Loucy (cell line): ENCODE measurements around the gene OR5A2.

Source experiments
- H2AFZ ChIP-seq: fragments of 200-600 bp; sonication (generic); 2 replicates; pipeline ENCODE4 v1.6.0; 2016; ENCODE audit warnings: antibody characterized with exemption, mild to moderate bottlenecking, low read length, moderate library complexity
- H3F3A ChIP-seq: fragments of 200-600 bp; 2 replicates; pipeline ENCODE4 v1.6.0; 2016; ENCODE audit warnings: antibody characterized with exemption, low read depth, mild to moderate bottlenecking
- H3K27me3 ChIP-seq: fragments of 200-600 bp; sonication (generic); 2 replicates; pipeline ENCODE4 v1.6.1; 2014; ENCODE audit warnings: low read length, mild to moderate bottlenecking; ENCODE audit not compliant: insufficient read depth, poor library complexity, severe bottlenecking
- H3K36me3 ChIP-seq: fragments of 200-600 bp; sonication (generic); 2 replicates; pipeline ENCODE4 v1.6.1; 2016; ENCODE audit warnings: low read length; ENCODE audit not compliant: insufficient read depth
- H3K4me1 ChIP-seq: fragments of 200-600 bp; sonication (generic); 2 replicates; pipeline ENCODE4 v1.5.1; 2014; ENCODE audit warnings: low read length, mild to moderate bottlenecking; ENCODE audit not compliant: insufficient read depth, poor library complexity, severe bottlenecking
- H3K4me2 ChIP-seq: fragments of 200-600 bp; sonication (generic); 2 replicates; pipeline ENCODE4 v1.6.0; 2014; ENCODE audit warnings: antibody characterized with exemption, low read length, low read depth, mild to moderate bottlenecking; ENCODE audit not compliant: poor library complexity, severe bottlenecking
- H3K4me3 ChIP-seq: fragments of 200-600 bp; sonication (generic); 2 replicates; pipeline ENCODE4 v1.5.1; 2014; ENCODE audit warnings: low read length, mild to moderate bottlenecking, mixed read lengths; ENCODE audit not compliant: poor library complexity, severe bottlenecking
- H3K79me2 ChIP-seq: fragments of 200-600 bp; sonication (generic); 2 replicates; pipeline ENCODE4 v1.6.1; 2014; ENCODE audit warnings: low read length; ENCODE audit not compliant: insufficient read depth
- H3K9ac ChIP-seq: fragments of 200-600 bp; sonication (generic); 2 replicates; pipeline ENCODE4 v1.6.0; 2014; ENCODE audit warnings: mild to moderate bottlenecking, low read depth, low read length, moderate library complexity; ENCODE audit not compliant: poor library complexity, severe bottlenecking
- H3K9me2 ChIP-seq: fragments of 200-600 bp; sonication (generic); replicated peaks from 2 replicates; pipeline ENCODE4 v1.6.1; 2016; ENCODE audit warnings: low read depth, low read length, mixed read lengths
- H3K9me3 ChIP-seq: fragments of 200-600 bp; sonication (generic); 2 replicates; pipeline ENCODE4 v1.6.1; 2014; ENCODE audit warnings: mild to moderate bottlenecking, antibody characterized with exemption, low read length, low read depth; ENCODE audit not compliant: insufficient read depth
- H4K20me1 ChIP-seq: fragments of 200-600 bp; sonication (generic); 2 replicates; pipeline ENCODE4 v1.6.0; 2014; ENCODE audit warnings: antibody characterized with exemption, low read length, mild to moderate bottlenecking; ENCODE audit not compliant: insufficient read depth, poor library complexity, severe bottlenecking
- EZH2phosphoT487 ChIP-seq: fragments of 200-600 bp; IDR thresholded peaks from 2 replicates; pipeline ENCODE4 v1.6.1; 2018; ENCODE audit warnings: antibody characterized with exemption, mild to moderate bottlenecking, moderate library complexity, borderline replicate concordance
- TF ChIP-seq, protein P1 (sequence below): fragments of 200-600 bp; sonication (generic); conservative IDR thresholded peaks from 2 replicates; pipeline ENCODE4 v1.5.1; 2014; ENCODE audit warnings: mild to moderate bottlenecking, antibody characterized with exemption, low read length

The OR5A2 gene

GRCh38 chr11:59416613-59417012 lies 9.6 kb downstream of the OR5A2 start:
- H3F3A ChIP-seq, result no peaks in the 10 kb centered on the region
- no peaks in the 10 kb centered on the region for H4K20me1 ChIP-seq
- no peak overlapping the region for H3K4me3 ChIP-seq
- TF ChIP-seq, protein P1, sequence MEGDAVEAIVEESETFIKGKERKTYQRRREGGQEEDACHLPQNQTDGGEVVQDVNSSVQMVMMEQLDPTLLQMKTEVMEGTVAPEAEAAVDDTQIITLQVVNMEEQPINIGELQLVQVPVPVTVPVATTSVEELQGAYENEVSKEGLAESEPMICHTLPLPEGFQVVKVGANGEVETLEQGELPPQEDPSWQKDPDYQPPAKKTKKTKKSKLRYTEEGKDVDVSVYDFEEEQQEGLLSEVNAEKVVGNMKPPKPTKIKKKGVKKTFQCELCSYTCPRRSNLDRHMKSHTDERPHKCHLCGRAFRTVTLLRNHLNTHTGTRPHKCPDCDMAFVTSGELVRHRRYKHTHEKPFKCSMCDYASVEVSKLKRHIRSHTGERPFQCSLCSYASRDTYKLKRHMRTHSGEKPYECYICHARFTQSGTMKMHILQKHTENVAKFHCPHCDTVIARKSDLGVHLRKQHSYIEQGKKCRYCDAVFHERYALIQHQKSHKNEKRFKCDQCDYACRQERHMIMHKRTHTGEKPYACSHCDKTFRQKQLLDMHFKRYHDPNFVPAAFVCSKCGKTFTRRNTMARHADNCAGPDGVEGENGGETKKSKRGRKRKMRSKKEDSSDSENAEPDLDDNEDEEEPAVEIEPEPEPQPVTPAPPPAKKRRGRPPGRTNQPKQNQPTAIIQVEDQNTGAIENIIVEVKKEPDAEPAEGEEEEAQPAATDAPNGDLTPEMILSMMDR, result no peak
- no peak for TF ChIP-seq EZH2phosphoT487
- H3K36me3 ChIP-seq, result no peaks in the 10 kb centered on the region
- no peaks in the 10 kb centered on the region for H3K4me1 ChIP-seq
- no peak overlapping the region for H3K9ac ChIP-seq
- no peaks in the 10 kb centered on the region for H3K9me2 ChIP-seq
- H3K27me3 ChIP-seq, result no peaks in the 10 kb centered on the region
- no peak overlapping the region for H3K4me2 ChIP-seq
- H3K9me3 ChIP-seq, result no peaks in the 10 kb centered on the region
- H2AFZ ChIP-seq, result no peak overlapping the region
- no peaks in the 10 kb centered on the region for H3K79me2 ChIP-seq

DNA sequence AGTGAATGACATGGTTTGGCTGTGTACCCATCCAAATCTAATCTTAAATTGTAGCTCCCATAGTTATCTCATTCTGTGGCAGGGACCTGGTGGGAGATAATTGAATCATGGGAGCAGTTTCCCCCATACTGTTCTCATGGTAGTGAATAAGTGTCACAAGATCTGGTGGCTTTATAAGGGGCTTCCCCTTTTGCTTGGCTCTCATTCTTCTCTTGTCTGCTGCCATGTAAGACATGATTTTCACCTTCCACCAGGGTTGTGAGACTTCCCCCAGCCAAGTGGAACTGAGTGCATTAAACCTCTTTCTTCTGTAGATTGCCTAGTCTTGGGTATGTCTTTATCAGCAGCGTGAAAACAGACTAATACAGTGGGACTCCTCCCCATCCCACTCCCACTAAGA lies 11.1 kb downstream of the OR5A2 start:
- Histone ChIP-seq H3K9ac (no peak overlapping the region), H3K4me1 (no peaks in the 10 kb centered on the region)
- no peak for TF ChIP-seq EZH2phosphoT487
- TF ChIP-seq, protein P1, result no peak

GRCh38 chr11:59413646-59414045 lies 12.6 kb downstream of the OR5A2 start:
- Histone ChIP-seq H3K9me2 (no peaks in the 10 kb centered on the region), H3K79me2 (no peaks in the 10 kb centered on the region), H4K20me1 (no peaks in the 10 kb centered on the region), H3K27me3 (no peaks in the 10 kb centered on the region), H3K9ac (no peak overlapping the region), H2AFZ (no peak overlapping the region), H3K9me3 (0 out of 2 replicates have a peak, but pooled peaks cover 4% of the 10 kb centered on the region), H3K4me2 (no peak overlapping the region), H3K36me3 (no peaks in the 10 kb centered on the region), H3F3A (no peaks in the 10 kb centered on the region), H3K4me3 (no peak overlapping the region), H3K4me1 (no peaks in the 10 kb centered on the region)
- TF ChIP-seq, protein P1, result no peak
- TF ChIP-seq EZH2phosphoT487, result no peak

More for the DNA sequence above, 11.1 kb downstream of the OR5A2 start:
- no peaks in the 10 kb centered on the region for H4K20me1 ChIP-seq
- no peaks in the 10 kb centered on the region for H3K9me2 ChIP-seq
- H3K4me2 ChIP-seq, result no peak overlapping the region
- no peak overlapping the region for H2AFZ ChIP-seq
- H3K4me3 ChIP-seq, result no peak overlapping the region
- H3K9me3 ChIP-seq, result 0 out of 2 replicates have a peak, but pooled peaks cover 4% of the 10 kb centered on the region
- no peaks in the 10 kb centered on the region for H3K27me3 ChIP-seq
- H3K36me3 ChIP-seq, result no peaks in the 10 kb centered on the region
- no peaks in the 10 kb centered on the region for H3K79me2 ChIP-seq
- H3F3A ChIP-seq, result no peaks in the 10 kb centered on the region
